ENCODE measurements around the gene ATG16L2.
"Not testable (repeated sequence)": the region's sequence is repeated elsewhere in the genome, so short reads cannot be mapped to it uniquely, and the experiment has no call there.

Gene ATG16L2

DNA sequence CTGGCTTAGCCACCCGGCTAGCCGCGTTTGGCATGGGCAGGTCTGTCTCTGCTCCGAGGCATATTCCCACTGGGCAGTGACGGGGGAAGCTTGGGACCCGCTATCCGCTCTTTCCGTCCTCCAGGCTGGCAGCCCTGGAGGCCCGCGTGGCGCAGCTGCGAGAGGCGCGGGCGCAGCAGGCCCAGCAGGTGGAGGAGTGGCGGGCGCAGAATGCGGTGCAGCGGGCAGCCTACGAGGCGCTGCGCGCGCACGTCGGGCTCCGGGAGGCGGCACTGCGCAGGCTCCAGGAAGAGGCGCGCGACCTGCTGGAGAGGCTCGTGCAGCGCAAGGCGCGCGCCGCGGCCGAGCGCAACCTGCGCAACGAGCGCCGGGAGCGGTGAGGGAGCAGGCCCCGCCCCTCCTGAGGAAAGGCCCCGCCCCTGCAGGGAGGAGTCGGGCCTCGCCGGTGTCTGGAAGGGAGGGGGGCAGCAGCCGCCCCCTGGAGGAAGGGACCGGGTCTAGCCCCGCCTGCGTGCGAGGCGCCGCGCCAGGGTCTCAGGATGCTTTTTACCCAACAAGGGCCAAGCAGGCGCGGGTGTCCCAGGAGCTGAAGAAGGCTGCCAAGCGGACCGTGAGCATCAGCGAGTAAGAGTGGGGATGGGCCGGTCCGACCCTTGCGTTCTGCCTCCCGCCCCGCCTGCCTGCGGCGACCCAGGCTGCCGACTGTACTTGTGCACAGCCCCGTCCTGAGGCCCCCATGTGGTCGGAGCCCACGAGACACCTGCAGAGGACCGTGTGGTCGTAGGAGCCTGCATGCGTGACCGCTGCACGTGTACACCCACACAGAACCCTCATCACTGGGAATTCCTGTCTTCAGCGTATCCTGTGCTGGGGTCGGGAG is 7.9 kb downstream of the ATG16L2 start:
- FAIRE-seq: no peak
- peak; percentile 47 for DNase-seq (ENCODE audit: insufficient read length, low spot score)
- peak; percentile 38; the same call in 1 of the 2 replicates for TF ChIP-seq POLR2A (IDR thresholded peaks at IDR 0.05; ENCODE audit: low read depth, low read length)

DNA sequence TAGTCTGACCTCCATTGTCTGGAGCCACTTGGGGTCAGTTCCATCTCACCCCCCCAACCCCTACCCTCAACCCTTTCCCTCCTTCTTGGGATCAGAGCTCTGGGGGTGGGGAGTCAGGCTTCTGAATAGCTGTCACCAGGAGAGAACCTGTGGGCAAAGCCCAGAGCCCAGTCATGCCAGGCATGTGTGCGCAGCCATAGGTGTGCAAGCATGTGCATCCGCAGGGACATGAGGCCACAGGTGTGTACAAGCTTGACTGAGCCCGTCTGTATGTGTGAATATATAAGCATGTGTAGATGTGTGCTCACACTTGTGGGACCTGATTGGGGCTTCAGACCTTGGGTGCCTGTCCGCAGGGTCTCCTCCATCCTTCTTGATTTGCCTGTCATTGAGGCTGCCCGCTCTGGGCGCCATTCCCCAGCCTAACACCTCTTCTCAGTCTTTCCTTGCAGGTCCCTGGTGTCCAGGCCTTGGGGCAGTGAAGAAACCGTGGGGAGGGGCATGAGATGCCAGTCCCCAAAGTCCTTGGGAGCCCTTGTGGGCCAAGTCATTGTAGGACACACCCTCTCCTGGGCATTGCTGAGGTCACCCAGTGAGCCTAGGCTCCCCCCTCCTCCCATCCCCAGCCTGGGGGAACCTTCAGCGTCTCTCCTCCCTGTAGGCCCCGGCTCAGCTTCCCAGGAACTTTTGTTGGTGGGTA is 9.0 kb downstream of the ATG16L2 start:
- FAIRE-seq (no peak), DNase-seq (ENCODE audit: insufficient read length, low spot score) (no peak)

DNA sequence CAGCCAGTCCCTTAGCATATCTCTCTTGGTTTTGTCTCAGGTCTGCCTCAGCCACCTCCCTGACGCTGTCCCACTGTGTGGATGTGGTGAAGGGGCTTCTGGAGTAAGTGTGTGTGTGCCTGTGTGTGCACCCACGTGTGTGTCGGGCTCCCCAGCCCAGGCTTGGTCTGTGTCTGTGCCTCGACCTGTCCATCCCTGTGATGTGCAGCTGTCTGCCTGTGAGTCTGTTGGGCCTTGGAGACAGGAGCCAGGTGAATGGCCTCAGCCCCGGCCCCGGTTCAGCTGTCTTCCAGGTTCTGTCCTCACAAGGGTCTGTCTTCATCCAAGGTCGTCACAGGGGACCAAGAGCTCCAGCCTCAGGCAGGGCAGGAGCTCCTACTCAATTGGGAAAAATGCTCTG is 9.8 kb downstream of the ATG16L2 start:
- FAIRE-seq (no peak), DNase-seq (ENCODE audit: insufficient read length, low spot score) (no peak)
- no peak for TF ChIP-seq POLR2A (IDR thresholded peaks at IDR 0.05; ENCODE audit: low read depth, low read length)

More for the DNA sequence above, 9.0 kb downstream of the ATG16L2 start:
- no peak for TF ChIP-seq POLR2A (IDR thresholded peaks at IDR 0.05; ENCODE audit: low read depth, low read length)

DNA sequence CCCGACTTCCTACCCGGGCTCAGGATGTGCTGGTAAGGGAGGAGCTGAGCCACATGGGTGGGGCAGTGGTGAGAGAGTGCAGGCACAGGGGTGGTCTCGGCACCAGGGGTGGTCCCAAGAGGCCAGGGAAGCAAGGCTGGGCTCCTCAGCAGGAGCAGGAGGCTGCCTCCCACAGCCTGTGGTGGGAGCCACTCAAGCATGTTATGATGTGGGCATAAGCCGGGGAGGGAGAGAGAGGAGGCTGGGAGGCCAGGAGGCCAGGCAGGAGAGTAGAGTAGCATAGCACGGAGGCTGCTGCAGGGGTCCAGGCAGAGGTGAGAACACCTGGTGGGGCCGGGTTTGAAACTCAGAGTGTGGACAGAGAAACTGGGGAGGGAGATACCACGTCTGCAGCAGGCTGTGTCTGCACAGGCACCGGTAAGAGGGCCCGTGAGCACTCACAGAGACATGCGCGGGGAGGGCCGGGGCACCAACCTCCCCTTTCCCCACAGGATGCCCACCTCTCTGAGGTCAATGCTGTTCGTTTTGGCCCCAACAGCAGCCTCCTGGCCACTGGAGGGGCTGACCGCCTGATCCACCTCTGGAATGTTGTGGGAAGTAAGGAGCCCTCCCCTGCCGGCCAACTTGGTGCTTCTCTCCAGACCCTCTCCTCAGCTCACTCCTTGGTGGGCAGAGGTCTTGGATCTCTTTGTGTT is 10.7 kb downstream of the ATG16L2 start:
- TF ChIP-seq POLR2A (IDR thresholded peaks at IDR 0.05; ENCODE audit: low read depth, low read length): no peak
- FAIRE-seq: no peak
- no peak for DNase-seq (ENCODE audit: insufficient read length, low spot score)

DNA sequence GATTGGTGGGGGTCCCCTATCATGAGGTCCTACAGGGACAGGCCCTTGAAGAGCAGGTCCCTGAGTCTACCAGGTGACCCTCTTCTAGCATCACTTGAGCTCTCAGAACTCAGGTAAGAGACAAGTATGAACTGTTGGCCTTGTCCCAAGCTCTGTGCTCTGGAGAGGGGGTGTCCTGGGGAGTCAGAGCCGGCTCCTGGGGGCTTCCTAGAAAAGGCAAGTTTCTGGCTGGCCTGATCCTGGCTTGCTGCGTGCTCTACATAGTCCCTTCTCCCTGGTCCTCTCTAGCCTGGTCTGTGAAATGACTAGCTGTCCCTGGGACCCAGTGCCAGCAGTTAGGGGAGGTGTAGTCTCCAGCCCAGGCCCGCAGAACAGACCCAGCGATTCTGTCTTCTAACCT is 11.4 kb downstream of the ATG16L2 start:
- no peak for DNase-seq (ENCODE audit: insufficient read length, low spot score)
- no peak for FAIRE-seq
- no peak for TF ChIP-seq POLR2A (IDR thresholded peaks at IDR 0.05; ENCODE audit: low read depth, low read length)

DNA sequence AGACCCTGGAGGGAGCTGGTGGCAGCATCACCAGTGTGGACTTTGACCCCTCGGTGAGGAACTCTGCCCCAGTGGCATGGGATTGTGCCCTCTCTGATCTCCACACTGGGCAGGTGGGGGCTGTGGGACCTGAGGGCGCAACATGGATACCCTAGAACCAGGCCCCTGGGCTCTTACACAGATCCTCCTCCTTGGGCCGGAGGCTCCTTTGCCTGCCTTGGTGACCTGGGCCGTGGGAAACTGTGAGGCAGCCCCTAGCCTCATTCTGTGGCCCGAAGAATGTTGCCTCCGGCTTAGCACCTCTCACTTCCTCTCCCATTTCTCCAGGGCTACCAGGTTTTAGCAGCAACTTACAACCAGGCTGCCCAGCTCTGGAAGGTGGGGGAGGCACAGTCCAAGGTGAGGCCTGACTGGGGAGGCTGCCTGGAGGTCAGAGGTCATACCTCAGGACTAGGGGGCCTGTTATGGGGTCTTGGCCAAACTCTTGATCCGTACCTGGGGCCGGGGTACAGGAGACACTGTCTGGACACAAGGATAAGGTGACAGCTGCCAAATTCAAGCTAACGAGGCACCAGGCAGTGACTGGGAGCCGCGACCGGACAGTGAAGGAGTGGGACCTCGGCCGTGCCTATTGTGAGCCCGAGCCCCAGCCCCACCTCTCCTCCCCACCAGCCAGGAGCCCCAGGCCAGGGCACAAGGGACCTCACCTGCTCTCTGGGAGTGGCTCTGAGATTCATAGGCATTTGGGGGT is 12.2 kb downstream of the ATG16L2 start:
- no peak for TF ChIP-seq POLR2A (IDR thresholded peaks at IDR 0.05; ENCODE audit: low read depth, low read length)
- FAIRE-seq: no peak
- DNase-seq (ENCODE audit: insufficient read length, low spot score): no peak

DNA sequence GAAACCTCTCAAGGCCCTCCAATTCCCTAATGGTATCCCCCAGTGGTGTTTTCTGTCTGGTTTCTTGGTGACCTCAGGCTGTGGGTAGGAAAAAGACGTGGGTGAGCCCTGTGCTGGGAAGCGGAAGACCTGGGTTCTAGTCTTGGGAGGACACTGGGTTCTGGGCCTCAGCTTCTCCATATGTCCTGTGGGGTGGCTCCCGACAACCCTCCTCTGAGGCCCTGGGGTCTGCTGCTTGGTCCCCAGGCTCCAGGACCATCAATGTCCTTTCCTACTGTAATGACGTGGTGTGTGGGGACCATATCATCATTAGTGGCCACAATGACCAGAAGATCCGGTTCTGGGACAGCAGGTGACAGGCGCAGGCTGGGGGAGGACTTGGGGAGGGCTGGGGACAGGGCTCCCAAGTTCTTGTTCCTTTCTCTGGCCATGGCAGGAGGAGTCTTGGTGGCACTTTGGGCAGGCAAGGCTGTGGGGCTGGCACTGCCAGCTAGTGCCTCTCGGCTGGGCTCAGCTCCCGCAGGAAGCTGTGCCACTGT is 12.8 kb downstream of the ATG16L2 start:
- TF ChIP-seq POLR2A (IDR thresholded peaks at IDR 0.05; ENCODE audit: low read depth, low read length): no peak
- FAIRE-seq (no peak), DNase-seq (ENCODE audit: insufficient read length, low spot score) (no peak)

DNA sequence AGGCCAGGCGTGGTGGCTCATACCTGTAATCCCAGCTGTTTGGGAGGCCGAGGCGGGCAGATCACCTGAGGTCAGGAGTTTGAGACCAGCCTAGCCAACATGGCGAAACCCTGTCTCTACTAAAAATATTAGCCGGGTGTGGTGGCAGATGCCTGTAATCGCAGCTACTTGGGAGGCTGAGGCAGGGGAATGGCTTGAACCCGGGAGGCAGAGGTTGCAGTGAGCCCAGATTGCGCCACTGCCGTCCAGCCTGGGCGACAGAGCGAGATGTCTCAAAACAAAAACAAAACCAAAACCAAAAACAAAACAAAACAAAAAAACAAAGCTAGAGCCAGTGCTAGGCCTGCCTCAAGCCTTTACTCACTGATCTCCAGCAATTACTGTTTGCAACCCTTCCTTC is 13.4 kb downstream of the ATG16L2 start:
- not testable (repeated sequence) for FAIRE-seq

DNA sequence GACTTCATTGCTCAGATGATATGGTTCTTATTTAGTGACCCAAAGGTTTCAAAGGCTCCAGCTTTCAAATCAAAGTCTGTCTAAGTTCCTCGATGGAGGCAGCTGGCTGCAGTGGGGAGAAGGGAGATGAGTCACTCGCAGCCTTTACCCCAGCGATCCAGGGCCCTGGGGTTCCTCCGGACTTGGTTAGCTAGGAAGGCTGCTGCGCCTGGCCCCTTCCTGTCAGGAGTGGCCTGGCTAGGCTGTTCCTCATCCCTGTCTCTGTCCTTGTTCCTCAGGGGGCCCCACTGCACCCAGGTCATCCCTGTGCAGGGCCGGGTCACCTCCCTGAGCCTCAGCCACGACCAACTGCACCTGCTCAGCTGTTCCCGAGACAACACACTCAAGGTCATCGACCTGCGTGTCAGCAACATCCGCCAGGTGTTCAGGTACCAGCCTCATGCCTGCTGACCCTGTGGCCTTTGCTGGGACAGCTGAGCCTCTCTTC is 13.9 kb downstream of the ATG16L2 start:
- FAIRE-seq: no peak
- peak; percentile 76 for DNase-seq (ENCODE audit: insufficient read length, low spot score)
- no peak for TF ChIP-seq POLR2A (IDR thresholded peaks at IDR 0.05; ENCODE audit: low read depth, low read length)

More for the DNA sequence above, 13.4 kb downstream of the ATG16L2 start:
- DNase-seq (ENCODE audit: insufficient read length, low spot score): not testable (repeated sequence)

DNA sequence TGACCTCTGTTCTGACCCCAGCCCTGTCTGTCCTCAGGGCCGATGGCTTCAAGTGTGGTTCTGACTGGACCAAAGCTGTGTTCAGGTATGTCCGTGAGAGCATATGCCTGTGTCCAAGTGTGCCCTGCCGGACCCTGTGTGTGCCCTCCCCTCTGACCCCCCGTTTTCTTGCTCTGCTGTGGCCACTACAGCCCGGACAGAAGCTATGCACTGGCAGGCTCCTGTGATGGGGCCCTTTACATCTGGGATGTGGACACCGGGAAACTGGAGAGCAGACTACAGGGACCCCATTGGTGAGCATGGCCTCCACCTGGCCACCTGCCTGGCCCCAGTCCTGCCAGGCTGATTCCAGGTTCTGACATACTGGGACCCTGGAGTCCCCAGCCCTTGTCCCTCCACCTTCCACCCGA is 14.5 kb downstream of the ATG16L2 start:
- DNase-seq (ENCODE audit: insufficient read length, low spot score) (no peak), FAIRE-seq (no peak)
- no peak for TF ChIP-seq POLR2A (IDR thresholded peaks at IDR 0.05; ENCODE audit: low read depth, low read length)

DNA sequence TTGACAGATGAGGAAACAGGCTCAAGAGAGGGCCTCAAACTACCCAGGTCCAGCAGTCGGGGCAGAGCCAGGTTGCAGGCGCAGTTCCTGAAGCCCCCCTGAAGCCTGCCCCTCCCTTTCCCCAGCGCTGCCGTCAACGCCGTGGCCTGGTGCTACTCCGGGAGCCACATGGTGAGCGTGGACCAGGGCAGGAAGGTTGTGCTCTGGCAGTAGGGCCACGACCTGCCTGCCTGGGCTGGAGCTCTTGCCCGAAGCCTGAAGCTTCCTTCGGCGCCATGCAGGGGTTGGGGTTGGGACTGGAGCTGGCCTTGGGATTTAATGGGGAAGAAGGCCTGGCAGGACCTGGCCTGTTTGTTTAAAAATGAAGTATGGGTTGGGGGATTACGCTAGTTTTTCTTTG is 15.0 kb downstream of the ATG16L2 start:
- no peak for FAIRE-seq

DNA sequence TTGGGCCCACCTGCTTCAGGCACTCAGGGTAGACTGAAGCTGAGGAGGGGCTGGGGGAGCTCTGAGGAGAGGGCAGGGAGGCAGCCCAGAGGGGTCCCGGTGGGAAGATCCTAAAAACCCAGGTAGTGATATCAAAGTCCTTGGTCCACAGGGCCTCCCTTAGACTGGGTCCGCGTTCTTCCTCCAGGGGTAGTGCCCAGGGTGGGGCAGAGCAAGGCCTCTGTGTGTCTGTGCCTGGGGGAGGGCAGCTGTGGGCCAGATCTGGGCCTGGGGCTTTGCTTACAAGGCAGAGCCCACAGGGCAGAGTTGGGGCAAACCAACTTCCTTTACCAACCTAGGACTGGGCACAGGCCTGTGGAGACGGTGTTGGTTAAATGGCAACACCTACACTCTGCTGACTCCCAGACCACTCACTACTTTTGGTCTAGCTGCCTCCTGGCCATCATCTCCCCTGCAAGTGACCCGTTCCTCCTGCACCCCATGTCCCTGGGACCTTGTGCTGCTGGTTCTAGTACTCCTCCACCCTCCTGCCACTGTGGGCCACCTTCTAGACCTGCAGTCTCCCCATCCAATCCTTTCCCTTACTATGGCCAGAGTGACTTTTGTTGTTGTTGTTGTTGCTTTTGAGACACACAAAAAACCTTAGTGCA is 15.8 kb downstream of the ATG16L2 start:
- FAIRE-seq (no peak), DNase-seq (ENCODE audit: insufficient read length, low spot score) (no peak)
- no peak for TF ChIP-seq POLR2A (IDR thresholded peaks at IDR 0.05; ENCODE audit: low read depth, low read length)

More for the DNA sequence above, 15.0 kb downstream of the ATG16L2 start:
- no peak for TF ChIP-seq POLR2A (IDR thresholded peaks at IDR 0.05; ENCODE audit: low read depth, low read length)
- no peak for DNase-seq (ENCODE audit: insufficient read length, low spot score)

Data from H54 (cell line).